GM19351 (cell line): ENCODE results near the gene DCST2.
A peak's percentile ranks its signal among the peaks of the same experiment; 100 is the strongest.

Experiments used
- ATAC-seq: cut with Tn5 transposase; IDR thresholded peaks from one replicate; pipeline ENCODE4 v1.9.1; 2021; ENCODE audit warnings: mild to moderate bottlenecking, moderate library complexity; ENCODE audit not compliant: unreplicated experiment

The DCST2 gene

DNA sequence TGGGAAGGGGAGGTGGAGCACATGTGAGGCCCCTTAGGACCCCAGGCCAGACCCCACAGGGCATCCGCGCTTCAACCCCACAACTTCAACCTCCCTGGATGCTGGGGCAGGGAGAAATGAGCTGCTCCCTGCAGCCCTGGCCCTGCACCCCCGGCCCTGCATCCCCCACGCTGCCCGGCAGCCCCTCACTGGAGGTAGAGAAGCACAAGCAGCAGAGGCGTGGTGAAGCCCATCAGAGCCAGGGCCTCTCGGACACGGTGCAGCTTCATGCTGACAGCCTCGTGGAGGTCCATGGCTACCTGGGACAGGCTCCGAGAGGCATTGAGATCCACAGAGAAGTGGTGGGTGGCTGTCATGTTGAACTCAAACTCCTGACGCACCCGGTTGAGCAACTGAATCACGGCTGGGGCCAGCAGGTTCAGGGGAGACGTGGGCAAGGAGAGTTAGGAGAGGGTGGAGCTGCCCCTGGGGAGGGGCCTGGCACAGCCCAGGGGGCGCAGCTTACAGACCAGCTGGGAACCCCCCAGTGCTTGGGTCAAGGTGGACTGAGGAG is 3.3 kb downstream of the DCST2 start:
- ATAC-seq: no peak

DNA sequence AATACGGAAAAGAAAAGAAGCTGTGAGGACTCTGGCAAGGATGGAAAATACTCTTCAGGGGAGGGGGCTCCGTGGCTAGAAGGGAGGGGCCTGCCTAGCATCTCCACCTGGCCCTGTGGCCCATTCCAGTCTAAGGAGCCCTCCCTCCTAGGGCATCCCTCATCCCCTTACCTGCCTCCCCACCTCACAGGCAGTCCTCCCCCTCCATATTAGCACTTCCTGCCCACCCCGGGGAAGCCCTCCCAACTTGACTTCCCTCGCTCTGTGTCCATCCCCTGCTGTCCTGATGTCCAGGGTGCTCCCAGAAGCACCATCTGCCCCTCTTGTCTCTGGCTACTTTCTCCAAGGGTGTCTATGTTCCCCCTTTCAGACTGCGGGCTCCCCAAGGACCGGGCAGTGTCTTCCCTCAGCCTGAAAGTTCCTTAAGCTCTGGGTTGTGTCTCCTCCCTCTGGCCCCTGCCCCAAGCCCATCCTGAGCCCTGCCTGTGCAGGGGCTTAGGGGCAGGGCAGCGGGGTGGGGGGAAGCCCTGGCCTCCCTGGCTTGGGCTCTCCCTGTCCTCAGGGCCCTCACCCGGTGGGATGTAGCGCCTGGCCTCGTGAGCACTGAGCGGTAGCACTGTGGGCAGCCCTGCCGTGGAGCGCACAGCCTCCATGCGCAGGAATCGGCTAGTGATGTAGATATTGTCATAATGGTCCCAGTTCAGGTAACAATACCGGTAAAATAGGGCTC is 3.9 kb downstream of the DCST2 start:
- no peak for ATAC-seq

DNA sequence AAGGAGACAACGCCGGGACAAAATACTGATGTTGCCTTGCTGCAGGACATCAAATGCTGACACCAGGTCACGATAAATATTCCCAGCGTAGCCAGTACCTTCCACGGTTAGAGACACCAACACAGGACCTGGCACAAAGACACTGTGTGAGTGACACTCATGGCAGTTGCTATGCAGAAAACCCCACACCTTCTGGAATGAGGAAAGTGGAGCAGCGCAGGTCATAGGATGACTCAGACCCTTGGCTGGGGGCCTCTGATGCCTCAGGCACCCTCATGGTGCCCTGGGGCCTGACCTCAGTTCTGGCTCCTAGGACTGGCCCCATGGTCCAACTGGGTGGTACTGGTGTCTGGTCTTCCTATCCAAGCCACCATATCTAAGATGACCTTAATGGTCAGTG is 7.0 kb downstream of the DCST2 start:
- ATAC-seq: no peak

DNA sequence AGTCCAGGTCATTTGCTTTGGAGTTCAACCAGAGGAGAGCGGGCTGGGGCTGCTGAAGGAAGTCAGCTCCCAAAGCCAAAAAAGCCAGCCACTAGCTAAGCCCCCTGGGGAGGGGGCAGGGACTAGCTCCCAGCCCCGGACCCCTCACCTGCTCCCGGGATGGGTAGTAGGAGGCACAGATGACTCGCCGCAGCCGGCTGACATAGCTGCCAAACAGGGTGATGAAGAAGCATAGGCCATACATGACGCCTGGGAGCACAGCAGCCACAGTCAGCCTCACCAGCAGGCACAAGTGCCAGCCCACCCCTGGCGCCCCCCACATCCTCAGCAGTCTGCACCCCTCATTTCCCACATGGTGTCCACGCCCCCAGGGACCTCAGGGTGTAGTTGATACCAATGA is 7.4 kb downstream of the DCST2 start:
- no peak for ATAC-seq

DNA sequence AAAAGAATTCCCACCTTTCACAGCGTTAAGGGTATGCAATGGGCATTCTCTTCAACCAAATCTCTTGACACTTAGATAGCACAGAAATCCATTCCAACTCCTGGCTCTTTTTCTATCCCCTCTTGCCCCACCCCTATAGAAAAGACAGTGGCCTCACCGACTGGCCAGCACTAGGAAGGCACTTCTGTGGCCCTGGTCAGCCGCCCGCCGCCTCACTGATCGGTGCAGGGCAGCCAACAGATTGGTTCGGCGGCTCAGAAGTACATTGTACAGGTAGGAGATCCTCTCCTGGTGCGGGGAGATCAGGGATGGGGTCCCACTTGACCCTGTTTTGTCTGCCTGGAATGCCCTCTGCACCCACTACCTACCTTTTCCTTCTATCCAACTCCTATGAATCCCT is 9.3 kb downstream of the DCST2 start:
- no peak for ATAC-seq

DNA sequence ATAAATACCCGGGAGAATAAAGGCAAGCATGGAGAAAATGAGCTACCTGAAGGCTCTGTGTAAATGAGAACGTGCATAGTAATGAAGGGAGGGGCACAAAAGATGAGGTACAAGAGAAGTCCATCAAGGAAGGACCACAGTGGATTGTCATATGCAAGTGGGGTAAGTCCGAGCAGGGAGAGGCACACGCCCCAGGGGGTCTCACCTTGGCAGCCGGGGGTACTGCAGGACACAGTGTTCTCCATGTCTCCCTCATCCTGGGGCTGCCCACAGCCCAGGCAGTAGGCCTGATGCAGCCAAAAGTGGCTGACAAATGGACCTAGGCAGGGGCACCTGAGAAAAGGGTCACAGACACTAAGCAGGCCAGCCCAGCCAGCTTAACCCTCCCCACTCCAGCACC is 10.0 kb downstream of the DCST2 start:
- no peak for ATAC-seq

DNA sequence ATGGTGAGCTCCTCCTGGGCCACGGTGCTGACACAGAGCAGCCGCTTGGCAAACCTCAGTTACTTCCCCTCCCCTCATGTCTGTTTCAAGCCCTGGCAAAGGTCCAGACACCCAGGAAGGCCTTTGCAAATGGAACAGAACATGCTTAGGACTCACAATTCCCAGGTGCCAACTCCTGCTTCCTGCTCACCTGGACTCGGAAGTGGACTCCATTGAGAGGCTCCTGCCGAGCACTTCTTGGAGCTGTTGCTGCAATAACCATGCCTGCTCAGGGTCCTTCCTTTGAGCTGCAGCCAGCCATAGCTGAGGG is 10.7 kb downstream of the DCST2 start:
- no peak for ATAC-seq

DNA sequence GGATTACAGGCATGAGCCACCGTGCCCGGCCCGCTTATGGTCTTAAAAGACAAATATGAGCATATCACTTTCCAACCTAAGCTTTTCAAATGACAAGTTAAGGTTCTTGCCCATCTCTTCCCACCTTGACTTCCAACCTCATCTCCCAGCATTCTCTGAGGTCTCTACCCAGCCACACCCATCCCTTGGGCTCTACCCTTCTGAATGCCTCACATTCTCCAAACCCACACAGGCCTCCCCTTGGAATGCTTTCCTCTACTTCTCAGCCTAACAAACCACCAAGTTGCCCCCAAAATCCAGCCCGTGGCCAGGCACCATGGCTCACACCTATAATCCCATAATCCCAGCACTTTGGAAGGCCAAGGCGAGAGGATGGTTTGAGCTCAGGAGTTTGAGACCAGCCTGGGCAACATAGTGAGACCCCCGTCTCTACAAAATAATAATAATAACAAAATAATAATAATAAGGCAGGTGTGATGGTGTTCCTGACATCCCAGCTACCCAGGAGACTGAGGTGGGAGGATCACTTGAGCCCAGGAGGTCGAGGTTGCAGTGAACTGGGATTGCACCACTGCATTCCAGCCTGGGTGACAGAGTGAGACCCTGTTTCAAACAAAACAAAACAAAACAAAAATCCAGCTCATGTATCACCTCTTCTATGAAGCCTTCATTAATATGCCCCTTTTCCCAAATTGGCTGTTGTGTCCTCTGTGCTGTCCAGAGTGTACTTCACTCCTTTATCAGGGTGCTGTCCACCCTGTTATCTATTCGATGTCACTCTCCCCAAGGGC is 11.2 kb downstream of the DCST2 start:
- no peak for ATAC-seq

DNA sequence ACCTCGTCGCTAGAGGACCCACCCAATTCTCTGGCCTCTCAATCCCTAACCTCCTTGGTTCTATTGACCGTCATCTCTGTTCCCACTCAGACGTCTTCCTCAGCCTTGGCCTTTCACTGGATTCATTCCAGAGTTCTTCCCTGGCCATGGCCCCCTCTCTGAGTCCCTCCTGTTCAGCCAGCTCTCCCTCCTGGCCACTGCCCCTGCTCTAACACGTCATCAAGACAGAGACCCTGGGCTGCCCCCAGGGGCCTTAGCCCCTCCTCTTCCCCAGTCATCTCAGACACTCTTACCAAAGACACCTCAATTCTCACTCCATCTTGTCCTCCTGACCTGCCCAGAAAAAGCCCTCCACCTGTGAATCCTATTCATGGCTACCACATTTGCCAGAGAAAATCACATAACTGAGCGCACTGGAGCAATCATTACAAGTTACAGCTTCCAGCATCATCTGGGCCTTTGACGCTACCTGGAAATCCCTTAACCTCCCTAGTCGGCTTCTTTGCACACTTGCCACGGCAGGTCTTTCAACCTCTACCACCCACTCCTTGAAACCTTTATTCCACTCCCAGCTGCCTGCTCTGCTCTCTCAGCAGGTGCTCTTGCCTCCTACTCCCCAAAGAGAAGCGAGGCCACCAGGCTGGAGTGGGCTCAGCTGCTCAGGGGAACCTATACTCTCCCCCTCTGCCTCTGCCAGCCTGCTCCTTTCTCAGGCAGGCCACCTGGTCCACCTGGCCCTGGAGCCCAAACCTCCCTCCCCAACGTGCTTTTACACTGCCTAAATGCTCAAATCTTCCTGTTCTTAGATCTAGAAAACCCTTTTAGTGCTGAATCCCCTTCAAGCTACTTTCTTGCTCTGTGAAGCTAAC is 14.0 kb downstream of the DCST2 start:
- ATAC-seq: no peak

DNA sequence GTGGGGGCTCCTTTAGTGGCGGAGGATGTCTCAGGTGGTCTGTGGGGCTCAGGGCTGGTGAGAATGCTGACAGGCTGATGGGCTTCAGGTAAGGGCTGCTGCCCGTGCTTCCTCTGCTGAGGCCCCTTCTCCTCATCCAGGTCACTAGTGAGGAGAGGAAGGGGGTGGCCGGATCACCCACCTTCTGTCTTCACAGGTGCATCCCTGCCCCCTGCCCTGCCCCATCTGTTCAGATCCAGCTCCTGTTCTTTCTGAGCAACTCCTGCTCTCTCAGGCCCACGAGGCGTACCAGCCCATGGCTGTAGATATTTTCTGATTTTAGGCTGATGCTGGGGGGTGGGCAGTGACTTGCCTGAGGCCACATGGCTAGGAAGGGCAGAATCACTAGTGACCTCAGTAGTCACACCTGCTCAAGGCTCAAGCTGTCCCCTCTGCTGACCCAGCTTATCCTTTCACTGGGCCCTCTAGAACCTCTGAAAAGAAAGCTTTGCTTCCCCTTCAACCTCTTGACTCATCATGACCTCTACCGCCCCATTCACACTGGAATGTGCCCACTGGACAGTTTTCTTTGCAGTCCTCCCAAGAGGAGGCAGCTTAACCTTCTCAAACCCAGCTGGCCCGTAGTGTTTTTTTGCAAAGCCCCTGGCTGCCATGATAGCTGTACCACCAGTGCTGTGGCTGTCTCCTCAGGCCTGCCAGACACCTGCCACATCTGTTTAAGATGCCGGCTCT is 14.8 kb downstream of the DCST2 start:
- no peak for ATAC-seq

DNA sequence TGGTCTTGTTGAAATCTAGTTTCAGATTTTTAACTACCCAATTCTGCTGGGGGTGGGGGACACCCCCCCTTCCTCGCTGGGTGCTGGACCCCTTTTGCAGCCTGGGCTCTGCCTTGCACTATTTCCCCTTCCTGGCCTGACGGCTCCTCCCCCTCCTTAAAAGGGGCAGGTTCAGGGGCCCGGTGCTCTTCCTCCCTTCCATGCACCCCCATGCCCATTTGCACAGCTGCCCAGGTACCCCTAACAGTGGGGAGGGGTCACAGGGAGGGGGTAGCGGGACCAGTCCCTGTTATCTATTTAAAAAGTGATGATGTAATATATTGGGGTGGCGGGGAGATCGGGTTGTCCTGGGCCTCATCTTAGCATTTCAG is 15.7 kb downstream of the DCST2 start:
- peak; percentile 17 for ATAC-seq

DNA sequence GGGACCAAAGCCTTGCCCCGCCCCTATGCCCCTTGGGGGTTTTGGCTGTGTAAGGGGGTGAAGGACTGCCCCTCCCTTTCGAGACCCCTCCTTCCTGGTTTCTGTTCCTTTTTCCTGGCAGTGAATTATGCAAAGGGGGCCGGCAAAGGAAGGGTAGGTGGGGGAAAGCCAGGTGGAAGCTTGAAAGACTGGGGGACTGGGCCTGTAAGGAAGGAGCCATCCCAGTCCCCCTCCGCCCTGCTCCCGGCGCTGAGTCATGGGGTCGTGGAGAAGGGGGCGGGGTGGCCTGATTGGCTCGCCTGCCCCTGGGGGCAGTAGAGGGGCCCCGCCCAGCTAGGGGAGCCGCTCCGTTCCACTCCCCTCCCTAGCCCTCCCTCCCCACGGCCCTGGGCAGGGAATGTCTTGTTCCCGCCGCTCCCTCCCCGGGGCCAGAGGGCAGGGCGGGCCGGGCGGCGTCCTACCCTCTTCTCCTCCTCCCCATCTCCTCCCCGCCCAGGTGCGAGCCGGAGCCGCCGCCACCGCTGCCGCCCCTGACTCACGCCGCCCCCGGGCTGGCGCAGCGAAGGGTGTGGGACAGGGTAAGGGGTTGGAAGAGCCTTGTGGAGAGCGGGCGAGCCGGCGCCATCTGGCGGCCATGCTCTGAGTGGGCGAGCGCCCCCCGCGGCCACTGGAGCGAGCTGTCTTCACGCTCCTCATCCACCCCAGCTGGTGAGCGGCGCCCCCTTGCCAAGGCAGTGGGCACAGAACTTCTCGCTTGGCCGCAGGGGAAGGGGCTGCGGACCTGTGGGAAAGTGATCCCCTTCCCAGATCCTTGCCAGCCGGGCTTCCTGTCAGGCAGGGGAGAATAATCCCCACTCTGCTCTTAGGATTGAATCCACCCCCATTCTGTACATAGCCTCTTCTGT is 16.3 kb downstream of the DCST2 start:
- ATAC-seq: peak; percentile 90

DNA sequence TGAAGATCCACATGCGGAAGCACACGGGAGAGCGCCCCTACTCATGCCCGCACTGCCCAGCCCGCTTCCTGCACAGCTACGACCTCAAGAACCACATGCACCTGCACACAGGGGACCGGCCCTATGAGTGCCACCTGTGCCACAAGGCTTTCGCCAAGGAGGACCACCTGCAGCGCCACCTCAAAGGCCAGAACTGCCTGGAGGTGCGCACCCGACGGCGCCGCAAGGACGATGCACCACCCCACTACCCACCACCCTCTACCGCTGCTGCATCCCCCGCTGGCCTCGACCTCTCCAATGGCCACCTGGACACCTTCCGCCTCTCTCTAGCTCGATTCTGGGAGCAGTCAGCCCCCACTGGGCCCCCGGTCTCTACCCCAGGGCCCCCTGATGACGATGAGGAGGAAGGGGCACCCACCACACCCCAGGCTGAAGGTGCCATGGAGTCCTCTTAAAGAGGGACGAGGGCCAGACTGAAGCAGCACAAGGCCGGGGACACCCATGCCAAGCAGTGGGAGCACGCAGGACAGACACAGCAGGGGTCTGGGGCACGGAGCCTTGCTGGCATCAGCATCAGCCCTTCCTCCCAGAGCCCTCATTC is 17.2 kb downstream of the DCST2 start:
- ATAC-seq: no peak

DNA sequence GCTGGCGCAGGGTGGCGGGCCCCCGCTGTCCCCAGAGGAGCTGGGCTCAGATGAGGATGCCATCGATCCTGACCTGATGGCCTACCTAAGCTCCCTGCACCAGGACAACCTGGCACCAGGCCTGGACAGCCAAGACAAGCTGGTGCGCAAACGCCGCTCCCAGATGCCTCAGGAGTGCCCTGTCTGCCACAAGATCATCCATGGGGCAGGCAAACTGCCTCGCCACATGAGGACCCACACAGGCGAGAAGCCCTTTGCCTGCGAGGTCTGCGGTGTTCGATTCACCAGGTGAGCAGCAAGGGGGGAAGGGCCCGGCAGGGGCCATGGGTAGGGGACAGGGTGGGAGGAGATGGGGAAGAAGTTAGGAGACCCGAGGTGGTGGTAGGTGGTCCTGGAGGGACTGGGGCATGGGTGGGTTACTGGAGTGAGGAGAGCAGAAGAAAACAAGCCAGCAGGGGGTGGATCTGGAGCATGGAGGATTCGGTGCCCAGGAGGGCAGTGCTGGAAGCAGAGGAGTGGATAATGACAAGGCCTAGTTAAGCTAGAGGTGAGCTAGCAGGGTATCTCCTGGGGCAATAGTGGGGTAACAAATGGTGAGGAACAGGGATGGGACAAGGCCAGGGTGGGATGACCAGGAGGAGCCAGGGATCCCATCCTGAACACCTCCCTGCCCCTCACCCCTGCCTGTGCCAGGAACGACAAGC is 17.9 kb downstream of the DCST2 start:
- no peak for ATAC-seq

DNA sequence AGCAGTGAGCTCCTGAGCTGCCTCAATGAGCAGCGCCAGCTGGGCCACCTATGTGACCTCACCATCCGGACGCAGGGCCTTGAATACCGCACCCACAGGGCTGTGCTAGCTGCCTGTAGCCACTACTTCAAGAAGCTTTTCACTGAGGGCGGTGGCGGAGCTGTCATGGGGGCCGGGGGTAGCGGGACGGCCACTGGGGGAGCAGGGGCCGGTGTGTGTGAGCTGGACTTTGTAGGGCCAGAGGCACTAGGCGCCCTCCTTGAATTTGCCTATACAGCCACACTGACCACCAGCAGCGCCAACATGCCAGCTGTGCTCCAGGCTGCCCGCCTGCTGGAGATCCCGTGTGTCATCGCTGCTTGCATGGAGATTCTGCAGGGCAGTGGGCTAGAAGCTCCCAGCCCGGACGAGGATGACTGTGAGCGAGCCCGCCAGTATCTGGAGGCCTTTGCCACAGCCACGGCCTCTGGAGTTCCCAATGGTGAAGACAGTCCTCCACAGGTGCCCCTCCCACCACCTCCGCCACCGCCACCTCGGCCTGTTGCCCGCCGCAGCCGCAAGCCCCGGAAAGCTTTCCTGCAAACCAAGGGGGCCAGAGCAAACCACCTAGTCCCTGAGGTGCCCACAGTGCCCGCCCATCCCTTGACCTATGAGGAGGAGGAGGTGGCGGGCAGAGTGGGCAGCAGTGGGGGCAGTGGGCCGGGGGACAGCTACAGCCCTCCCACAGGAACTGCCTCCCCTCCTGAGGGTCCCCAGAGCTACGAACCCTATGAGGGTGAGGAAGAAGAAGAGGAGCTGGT is 18.7 kb downstream of the DCST2 start:
- no peak for ATAC-seq

DNA sequence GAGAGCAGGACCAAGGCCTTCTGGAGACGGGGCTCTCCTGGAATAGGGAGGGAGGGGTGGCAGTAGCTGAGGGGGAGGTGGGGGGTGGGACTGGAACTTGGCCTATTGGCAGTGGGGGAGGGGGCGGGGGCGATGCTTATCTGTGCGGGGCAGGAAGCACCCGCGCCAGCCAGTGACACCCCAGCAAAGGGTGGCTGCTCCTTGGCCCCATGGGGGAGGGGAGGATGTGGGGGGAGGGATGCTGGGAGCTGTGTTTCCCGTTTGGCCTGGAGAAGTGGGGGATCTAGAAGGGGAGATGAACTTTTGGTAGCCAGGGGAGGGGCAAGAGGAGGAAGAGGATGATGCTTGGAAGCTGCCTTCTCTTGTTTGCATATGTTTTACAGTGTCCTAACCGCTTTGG is 19.9 kb downstream of the DCST2 start:
- ATAC-seq: no peak

DNA sequence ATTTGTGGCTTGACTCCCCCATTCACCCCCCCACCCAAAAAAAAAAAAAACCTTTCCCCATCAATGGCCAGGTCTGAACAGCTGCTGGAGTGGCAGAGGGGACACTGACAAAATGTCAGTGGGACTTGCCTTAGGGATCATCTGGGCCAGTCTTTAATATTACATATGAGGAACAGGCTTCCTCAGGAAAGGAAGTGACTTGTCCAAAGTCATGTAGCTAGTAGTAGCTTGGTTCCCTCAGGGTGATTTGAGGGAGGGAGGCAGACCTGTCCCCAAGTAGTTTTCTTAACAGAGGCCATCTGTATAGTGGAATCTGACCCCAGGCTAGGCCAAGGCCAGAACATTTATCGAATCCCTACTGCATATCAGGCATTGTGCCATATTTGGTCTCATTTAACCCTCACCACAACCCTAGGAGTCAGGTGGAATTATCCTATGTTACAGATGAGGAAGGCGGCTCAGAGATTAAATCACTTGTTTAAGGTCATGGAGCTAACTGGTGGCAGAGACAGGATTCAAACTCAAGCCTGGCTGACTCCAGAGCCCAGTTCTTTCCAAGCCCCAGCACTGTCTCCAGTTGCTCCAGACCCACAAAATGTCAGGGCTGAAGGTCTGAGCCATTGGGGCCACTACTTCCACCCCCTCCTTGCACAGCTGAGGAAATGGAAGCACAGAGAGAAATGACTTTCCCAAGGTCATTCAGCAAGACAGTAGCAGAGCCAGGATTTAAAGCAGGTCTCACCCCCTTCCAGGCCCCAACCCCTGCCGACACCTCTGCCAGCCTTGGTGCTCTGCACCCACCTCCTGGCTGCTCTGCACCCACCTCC is 20.6 kb downstream of the DCST2 start:
- no peak for ATAC-seq
